Astrocyte (in vitro differentiated cells and primary cell): ENCODE results near the gene PXDN. TPM values are rescaled to one million over a fixed set of nuclear protein-coding genes. Genes with fewer than 3 reads are reported as not detected.

Experiments
- DNase-seq: peaks from one replicate; pipeline ENCODE4 v3.0.0-alpha.2; 2010; ENCODE audit warnings: low read depth
- FAIRE-seq: peaks from 2 replicates; lab custom pipeline; 2011; peaks lifted over from hg19 to GRCh38; lab: Jason Lieb, UNC
- H2AFZ ChIP-seq: 2 replicates; pipeline ENCODE4 v1.6.0; 2012; ENCODE audit warnings: low read depth, low read length, inconsistent platforms
- H3K27ac ChIP-seq: 2 replicates; pipeline ENCODE4 v1.5.1; 2011; ENCODE audit warnings: low read depth, low read length, inconsistent platforms
- H3K27me3 ChIP-seq: 2 replicates; pipeline ENCODE4 v1.6.0; 2011; ENCODE audit warnings: low read length, inconsistent platforms; ENCODE audit not compliant: insufficient read depth
- H3K36me3 ChIP-seq: 2 replicates; pipeline ENCODE4 v1.5.1; 2011; ENCODE audit warnings: low read length, inconsistent platforms; ENCODE audit not compliant: insufficient read depth
- H3K4me1 ChIP-seq: 2 replicates; pipeline ENCODE4 v1.5.1; 2011; ENCODE audit warnings: low read length, inconsistent platforms; ENCODE audit not compliant: insufficient read depth
- H3K4me2 ChIP-seq: 2 replicates; pipeline ENCODE4 v1.6.0; 2012; ENCODE audit warnings: low read length, inconsistent platforms
- H3K4me3 ChIP-seq: 2 replicates; pipeline ENCODE4 v1.5.1; 2011; ENCODE audit warnings: low read depth, mild to moderate bottlenecking, low read length, inconsistent platforms; ENCODE audit not compliant: insufficient read depth
- H3K79me2 ChIP-seq: 2 replicates; pipeline ENCODE4 v1.6.0; 2012; ENCODE audit warnings: mild to moderate bottlenecking, low read length, inconsistent platforms; ENCODE audit not compliant: insufficient read depth
- H3K9ac ChIP-seq: 2 replicates; pipeline ENCODE4 v1.6.0; 2012; ENCODE audit warnings: mild to moderate bottlenecking, low read length, inconsistent platforms
- H3K9me3 ChIP-seq: 2 replicates; pipeline ENCODE4 v1.5.1; 2012; ENCODE audit warnings: low read depth, mild to moderate bottlenecking, low read length, inconsistent platforms; ENCODE audit not compliant: insufficient read depth
- H4K20me1 ChIP-seq: 2 replicates; pipeline ENCODE4 v1.6.0; 2012; ENCODE audit warnings: low read length, inconsistent platforms; ENCODE audit not compliant: insufficient read depth
- H3K27ac Mint-ChIP-seq: one replicate; pipeline ENCODE4 v1.8.0; 2021; ENCODE audit warnings: mild to moderate bottlenecking, mixed read lengths; ENCODE audit not compliant: unreplicated experiment
- H3K27me3 Mint-ChIP-seq: one replicate; pipeline ENCODE4 v1.8.0; 2021; ENCODE audit warnings: low read depth, mixed read lengths; ENCODE audit not compliant: unreplicated experiment
- H3K36me3 Mint-ChIP-seq: one replicate; pipeline ENCODE4 v1.8.0; 2021; ENCODE audit warnings: low read depth, mixed read lengths; ENCODE audit not compliant: unreplicated experiment
- H3K4me1 Mint-ChIP-seq: one replicate; pipeline ENCODE4 v1.8.0; 2021; ENCODE audit warnings: low read depth, mixed read lengths; ENCODE audit not compliant: unreplicated experiment
- H3K4me3 Mint-ChIP-seq: one replicate; pipeline ENCODE4 v1.8.0; 2021; ENCODE audit warnings: mild to moderate bottlenecking, moderate library complexity, mixed read lengths; ENCODE audit not compliant: unreplicated experiment
- H3K9me3 Mint-ChIP-seq: one replicate; pipeline ENCODE4 v1.8.0; 2021; ENCODE audit warnings: mild to moderate bottlenecking, mixed read lengths; ENCODE audit not compliant: unreplicated experiment
- CTCF ChIP-seq: IDR thresholded peaks from 2 replicates; pipeline ENCODE4 v1.5.1; 2011; ENCODE audit warnings: low read depth, mild to moderate bottlenecking, inconsistent platforms, low read length, moderate library complexity; ENCODE audit not compliant: insufficient read depth
- EZH2 ChIP-seq: IDR thresholded peaks from 2 replicates; pipeline ENCODE4 v1.6.1; 2012; ENCODE audit warnings: mild to moderate bottlenecking, low read length, inconsistent platforms; ENCODE audit not compliant: insufficient read depth
- total RNA-seq: library from RNA; stranded (reverse); gene quantifications from 2 replicates; pipeline ENCODE4 v1.2.1, GENCODE V29; 2021

The PXDN gene
- total RNA-seq, 1 donor from 2014 or later: 417 TPM

GRCh38 chr2:1715184-1716013 lies 28.9 kb downstream of the PXDN start:
- peaks cover 16% of the 10 kb centered on the region for H3K4me1 ChIP-seq
- Mint-ChIP-seq H3K4me1 (peaks cover 15% of the 10 kb centered on the region), H3K27me3 (no peaks in the 10 kb centered on the region), H3K9me3 (no peaks in the 10 kb centered on the region), H3K4me3 (no peak overlapping the region), H3K27ac (no peak overlapping the region), H3K36me3 (peaks cover 4% of the 10 kb centered on the region)
- DNase-seq: no peak
- H4K20me1 ChIP-seq: peaks cover 92% of the 10 kb centered on the region
- no peak for FAIRE-seq
- H3K9me3 ChIP-seq: no peaks in the 10 kb centered on the region
- no peak overlapping the region for H2AFZ ChIP-seq
- H3K4me2 ChIP-seq: no peak overlapping the region
- H3K27ac ChIP-seq: peak overlapping the region; percentile 4
- H3K79me2 ChIP-seq: peaks cover 94% of the 10 kb centered on the region
- no peaks in the 10 kb centered on the region for H3K36me3 ChIP-seq
- no peak for TF ChIP-seq EZH2
- no peak for TF ChIP-seq CTCF
- no peak overlapping the region for H3K4me3 ChIP-seq
- no peaks in the 10 kb centered on the region for H3K27me3 ChIP-seq
- peak overlapping the region; percentile 17 for H3K9ac ChIP-seq

GRCh38 chr2:1714291-1715064 lies 29.8 kb downstream of the PXDN start:
- Histone ChIP-seq H3K4me1 (peaks cover 13% of the 10 kb centered on the region), H3K27ac (no peak overlapping the region), H3K9me3 (no peaks in the 10 kb centered on the region), H3K9ac (no peak overlapping the region), H4K20me1 (peaks cover 93% of the 10 kb centered on the region), H2AFZ (no peak overlapping the region), H3K27me3 (no peaks in the 10 kb centered on the region), H3K36me3 (no peaks in the 10 kb centered on the region), H3K79me2 (peaks cover 95% of the 10 kb centered on the region), H3K4me3 (no peak overlapping the region), H3K4me2 (no peak overlapping the region)
- Mint-ChIP-seq H3K4me3 (no peak overlapping the region), H3K27ac (peak overlapping the region; percentile 58), H3K36me3 (peaks cover 4% of the 10 kb centered on the region), H3K4me1 (peaks cover 13% of the 10 kb centered on the region), H3K27me3 (no peaks in the 10 kb centered on the region), H3K9me3 (no peaks in the 10 kb centered on the region)
- no peak for DNase-seq
- FAIRE-seq: no peak
- TF ChIP-seq EZH2 (no peak), CTCF (no peak)
